ENCODE results near the gene ERCC5.

GRCh38 chr13:102879793-102880499 lies 34.1 kb downstream of the ERCC5 start:
- TF ChIP-seq CTCF (IDR thresholded peaks at IDR 0.05 in 8 of 11, conservative IDR thresholded peaks at IDR 0.05 in 3 of 11) = no peak
- no peak for TF ChIP-seq POLR2A (IDR thresholded peaks at IDR 0.05)
- TF ChIP-seq POLR2AphosphoS5 (IDR thresholded peaks at IDR 0.05) = no peak

Data from spleen (tissue), 7 donors.